A549 (cell line): ENCODE measurements around the gene PPP5C.

ENCODE experiments used
- EP300 ChIP-seq, 2 experiments: fragments of >200 bp; sonication (Bioruptor Twin); formaldehyde crosslinking; IDR thresholded peaks; 2 replicates in 1 of 2; 3 replicates in 1 of 2; pipeline ENCODE4 v1.6.1; 2016 to 2017
- HEYL ChIP-seq: fragments of 250-450 bp; sonication (Bioruptor Pico); IDR thresholded peaks from 2 replicates; pipeline ENCODE4 v1.8.0; 2021; ENCODE audit warnings: mild to moderate bottlenecking, moderate library complexity
- HOXA7 ChIP-seq: fragments of 250-450 bp; sonication (Bioruptor Pico); IDR thresholded peaks from 2 replicates; pipeline ENCODE4 v1.5.0; 2020; ENCODE audit warnings: mild to moderate bottlenecking, moderate library complexity
- KDM1A ChIP-seq: fragments of 200-600 bp; sonication (generic); IDR thresholded peaks from 2 replicates; pipeline ENCODE4 v1.6.1; 2016; ENCODE audit warnings: low read depth, mild to moderate bottlenecking
- MAFK ChIP-seq: fragments of 450-650 bp; IDR thresholded peaks from 2 replicates; pipeline ENCODE4 v1.6.1; 2014; ENCODE audit not compliant: partially characterized antibody
- MYC ChIP-seq: IDR thresholded peaks from 2 replicates; pipeline ENCODE4 v1.6.1; 2012; ENCODE audit warnings: mild to moderate bottlenecking, inconsistent platforms, low read length, improper control_type of control experiment, borderline replicate concordance
- PHF8 ChIP-seq: fragments of 200-600 bp; sonication (generic); IDR thresholded peaks from 2 replicates; pipeline ENCODE4 v1.6.1; 2016; ENCODE audit warnings: low read depth, mild to moderate bottlenecking, antibody characterized with exemption, moderate library complexity, borderline replicate concordance
- POLR2A ChIP-seq: IDR thresholded peaks from 2 replicates; pipeline ENCODE4 v1.6.1; 2012; ENCODE audit warnings: mild to moderate bottlenecking, low read length
- RAD21 ChIP-seq, 2 experiments: fragments of >200 bp in 1 of 2; sonication (Bioruptor Twin) in 1 of 2; formaldehyde crosslinking in 1 of 2; IDR thresholded peaks in 1 of 2; conservative IDR thresholded peaks in 1 of 2; 2 replicates in 1 of 2; 3 replicates in 1 of 2; pipeline ENCODE4 v1.6.1; 2012 to 2018; ENCODE audit warnings: inconsistent platforms in 1 of 2
- RFX5 ChIP-seq: fragments of 450-650 bp; IDR thresholded peaks from 2 replicates; pipeline ENCODE4 v1.7.1; 2014; ENCODE audit warnings: antibody characterized with exemption, mild to moderate bottlenecking, moderate library complexity
- TF ChIP-seq, protein P1 (sequence below): fragments of 200-600 bp; sonication (generic); IDR thresholded peaks from 2 replicates; pipeline ENCODE4 v1.6.1; 2016; ENCODE audit warnings: antibody characterized with exemption, mild to moderate bottlenecking, moderate library complexity
- TF ChIP-seq, protein P2 (sequence below): fragments of >200 bp; sonication (Bioruptor Twin); formaldehyde crosslinking; IDR thresholded peaks from 3 replicates; pipeline ENCODE4 v1.5.1; 2016
- TF ChIP-seq, protein P3 (sequence below): IDR thresholded peaks from 2 replicates; pipeline ENCODE4 v1.6.1; 2012

DNA sequence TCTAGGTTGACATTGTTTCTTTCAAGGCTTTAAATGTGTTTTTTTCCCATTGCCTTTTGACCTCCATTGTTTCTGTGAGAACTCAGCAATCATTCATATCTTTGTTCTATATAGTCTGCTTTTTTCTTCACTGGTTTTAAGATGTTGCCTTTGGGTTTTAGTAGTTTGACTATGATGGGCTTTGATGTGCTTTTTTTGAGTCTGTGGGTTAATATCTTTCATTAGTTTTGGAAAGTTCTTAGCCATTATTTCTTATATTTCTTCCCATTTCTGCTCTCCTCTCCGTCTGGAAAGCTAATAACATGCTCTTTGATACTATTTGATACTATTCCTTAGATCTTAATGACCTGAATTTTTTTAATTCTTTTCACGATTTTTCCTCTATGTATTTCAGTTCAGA, 33.8 kb downstream of the PPP5C start:
- TF ChIP-seq RFX5 (no peak), POLR2A (no peak), MAFK (no peak), KDM1A (no peak), HEYL (no peak), PHF8 (no peak), RAD21 (conservative IDR thresholded peaks at IDR 0.05 in 1 of 2, IDR thresholded peaks at IDR 0.05 in 1 of 2) (no peak), EP300 (IDR thresholded peaks at IDR 0.05) (no peak), HOXA7 (CRISPR knock-in tag) (no peak), MYC (no peak)
- TF ChIP-seq, protein P1, sequence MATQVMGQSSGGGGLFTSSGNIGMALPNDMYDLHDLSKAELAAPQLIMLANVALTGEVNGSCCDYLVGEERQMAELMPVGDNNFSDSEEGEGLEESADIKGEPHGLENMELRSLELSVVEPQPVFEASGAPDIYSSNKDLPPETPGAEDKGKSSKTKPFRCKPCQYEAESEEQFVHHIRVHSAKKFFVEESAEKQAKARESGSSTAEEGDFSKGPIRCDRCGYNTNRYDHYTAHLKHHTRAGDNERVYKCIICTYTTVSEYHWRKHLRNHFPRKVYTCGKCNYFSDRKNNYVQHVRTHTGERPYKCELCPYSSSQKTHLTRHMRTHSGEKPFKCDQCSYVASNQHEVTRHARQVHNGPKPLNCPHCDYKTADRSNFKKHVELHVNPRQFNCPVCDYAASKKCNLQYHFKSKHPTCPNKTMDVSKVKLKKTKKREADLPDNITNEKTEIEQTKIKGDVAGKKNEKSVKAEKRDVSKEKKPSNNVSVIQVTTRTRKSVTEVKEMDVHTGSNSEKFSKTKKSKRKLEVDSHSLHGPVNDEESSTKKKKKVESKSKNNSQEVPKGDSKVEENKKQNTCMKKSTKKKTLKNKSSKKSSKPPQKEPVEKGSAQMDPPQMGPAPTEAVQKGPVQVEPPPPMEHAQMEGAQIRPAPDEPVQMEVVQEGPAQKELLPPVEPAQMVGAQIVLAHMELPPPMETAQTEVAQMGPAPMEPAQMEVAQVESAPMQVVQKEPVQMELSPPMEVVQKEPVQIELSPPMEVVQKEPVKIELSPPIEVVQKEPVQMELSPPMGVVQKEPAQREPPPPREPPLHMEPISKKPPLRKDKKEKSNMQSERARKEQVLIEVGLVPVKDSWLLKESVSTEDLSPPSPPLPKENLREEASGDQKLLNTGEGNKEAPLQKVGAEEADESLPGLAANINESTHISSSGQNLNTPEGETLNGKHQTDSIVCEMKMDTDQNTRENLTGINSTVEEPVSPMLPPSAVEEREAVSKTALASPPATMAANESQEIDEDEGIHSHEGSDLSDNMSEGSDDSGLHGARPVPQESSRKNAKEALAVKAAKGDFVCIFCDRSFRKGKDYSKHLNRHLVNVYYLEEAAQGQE, result no peak
- TF ChIP-seq, protein P2, sequence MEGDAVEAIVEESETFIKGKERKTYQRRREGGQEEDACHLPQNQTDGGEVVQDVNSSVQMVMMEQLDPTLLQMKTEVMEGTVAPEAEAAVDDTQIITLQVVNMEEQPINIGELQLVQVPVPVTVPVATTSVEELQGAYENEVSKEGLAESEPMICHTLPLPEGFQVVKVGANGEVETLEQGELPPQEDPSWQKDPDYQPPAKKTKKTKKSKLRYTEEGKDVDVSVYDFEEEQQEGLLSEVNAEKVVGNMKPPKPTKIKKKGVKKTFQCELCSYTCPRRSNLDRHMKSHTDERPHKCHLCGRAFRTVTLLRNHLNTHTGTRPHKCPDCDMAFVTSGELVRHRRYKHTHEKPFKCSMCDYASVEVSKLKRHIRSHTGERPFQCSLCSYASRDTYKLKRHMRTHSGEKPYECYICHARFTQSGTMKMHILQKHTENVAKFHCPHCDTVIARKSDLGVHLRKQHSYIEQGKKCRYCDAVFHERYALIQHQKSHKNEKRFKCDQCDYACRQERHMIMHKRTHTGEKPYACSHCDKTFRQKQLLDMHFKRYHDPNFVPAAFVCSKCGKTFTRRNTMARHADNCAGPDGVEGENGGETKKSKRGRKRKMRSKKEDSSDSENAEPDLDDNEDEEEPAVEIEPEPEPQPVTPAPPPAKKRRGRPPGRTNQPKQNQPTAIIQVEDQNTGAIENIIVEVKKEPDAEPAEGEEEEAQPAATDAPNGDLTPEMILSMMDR, result no peak
- TF ChIP-seq, protein P3, sequence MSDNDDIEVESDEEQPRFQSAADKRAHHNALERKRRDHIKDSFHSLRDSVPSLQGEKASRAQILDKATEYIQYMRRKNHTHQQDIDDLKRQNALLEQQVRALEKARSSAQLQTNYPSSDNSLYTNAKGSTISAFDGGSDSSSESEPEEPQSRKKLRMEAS, result no peak
